ENCODE results near the gene RNPS1.
A peak's percentile ranks its signal among the peaks of the same experiment; 100 is the strongest.

The RNPS1 gene

GRCh38 chr16:2206420-2206779, 61.5 kb downstream of the RNPS1 start:
- H3K4me1 ChIP-seq (ENCODE audit: low read length), result peaks cover 13% of the 10 kb centered on the region
- TF ChIP-seq EZH2phosphoT487 (IDR thresholded peaks at IDR 0.05; ENCODE audit: low read depth) (no peak), CTCF (IDR thresholded peaks at IDR 0.05; ENCODE audit: low read depth, low read length) (no peak)
- peak overlapping the region; percentile 70 for H3K27ac ChIP-seq (ENCODE audit: low read length)
- H3K9ac ChIP-seq (ENCODE audit: low read length), result peak overlapping the region; percentile 78
- peaks cover 15% of the 10 kb centered on the region for H3K36me3 ChIP-seq (replicated peaks; ENCODE audit: low read depth, low read length)
- peaks cover 17% of the 10 kb centered on the region for H3K79me2 ChIP-seq (ENCODE audit: low read length)
- peak overlapping the region; percentile 87 for H3K4me2 ChIP-seq (ENCODE audit: low read length)
- no peaks in the 10 kb centered on the region for H3K9me3 ChIP-seq (ENCODE audit: insufficient read depth, low read length)
- no peak overlapping the region for H2AFZ ChIP-seq (ENCODE audit: low read depth, low read length)
- H3K27me3 ChIP-seq (ENCODE audit: low read depth, low read length), result no peaks in the 10 kb centered on the region
- H3K4me3 ChIP-seq (ENCODE audit: low read length), result peak overlapping the region; percentile 83
- no peaks in the 10 kb centered on the region for H4K20me1 ChIP-seq (ENCODE audit: insufficient read depth, low read length)

- no peak overlapping the region for H2AFZ ChIP-seq (ENCODE audit: low read depth, low read length)
- no peaks in the 10 kb centered on the region for H4K20me1 ChIP-seq (ENCODE audit: insufficient read depth, low read length)
- H3K9me3 ChIP-seq (ENCODE audit: insufficient read depth, low read length), result no peaks in the 10 kb centered on the region
- peaks cover 15% of the 10 kb centered on the region for H3K36me3 ChIP-seq (replicated peaks; ENCODE audit: low read depth, low read length)
- H3K4me3 ChIP-seq (ENCODE audit: low read length), result peak overlapping the region; percentile 83
- H3K4me2 ChIP-seq (ENCODE audit: low read length), result peak overlapping the region; percentile 87
- H3K79me2 ChIP-seq (ENCODE audit: low read length), result peaks cover 17% of the 10 kb centered on the region
- peaks cover 13% of the 10 kb centered on the region for H3K4me1 ChIP-seq (ENCODE audit: low read length)
- H3K27me3 ChIP-seq (ENCODE audit: low read depth, low read length), result no peaks in the 10 kb centered on the region
- H3K27ac ChIP-seq (ENCODE audit: low read length), result peak overlapping the region; percentile 70
- TF ChIP-seq EZH2phosphoT487 (IDR thresholded peaks at IDR 0.05; ENCODE audit: low read depth), result no peak
- TF ChIP-seq CTCF (IDR thresholded peaks at IDR 0.05; ENCODE audit: low read depth, low read length), result no peak
- peak overlapping the region; percentile 78 for H3K9ac ChIP-seq (ENCODE audit: low read length)
These were observed 62.0 kb downstream of the RNPS1 start for GRCh38 chr16:2205967-2206313.

GRCh38 chr16:2205104-2205966, 62.6 kb downstream of the RNPS1 start, which contains the start of gene MLST8:
Gene MLST8, plus strand, starts transcription at chr16:2205454. Its CDS starts 632 bp downstream, at chr16:2206086.
- H3K4me2 ChIP-seq (ENCODE audit: low read length), result peak within 1 kb of the TSS; percentile 90
- peak within 1 kb of the TSS; percentile 70 for H3K27ac ChIP-seq (ENCODE audit: low read length)
- H3K4me1 ChIP-seq (ENCODE audit: low read length), result peaks cover 13% of the 10 kb centered on the region
- no peaks in the 10 kb centered on the region for H3K9me3 ChIP-seq (ENCODE audit: insufficient read depth, low read length)
- no peaks in the 10 kb centered on the region for H4K20me1 ChIP-seq (ENCODE audit: insufficient read depth, low read length)
- H3K36me3 ChIP-seq (replicated peaks; ENCODE audit: low read depth, low read length), result peaks cover 15% of the 10 kb centered on the region
- TF ChIP-seq CTCF (IDR thresholded peaks at IDR 0.05; ENCODE audit: low read depth, low read length) (no peak), EZH2phosphoT487 (IDR thresholded peaks at IDR 0.05; ENCODE audit: low read depth) (no peak)
- peaks cover 17% of the 10 kb centered on the region for H3K79me2 ChIP-seq (ENCODE audit: low read length)
- peak within 1 kb of the TSS; percentile 78 for H3K9ac ChIP-seq (ENCODE audit: low read length)
- 0 out of 2 replicates have a peak, but pooled peaks cover 2% of the 10 kb centered on the region for H3K27me3 ChIP-seq (ENCODE audit: low read depth, low read length)
- peak within 1 kb of the TSS; percentile 49 for H2AFZ ChIP-seq (ENCODE audit: low read depth, low read length)
- H3K4me3 ChIP-seq (ENCODE audit: low read length), result peak within 1 kb of the TSS; percentile 83

- Histone ChIP-seq H3K36me3 (replicated peaks; ENCODE audit: low read depth, low read length) (peaks cover 15% of the 10 kb centered on the region), H3K4me3 (ENCODE audit: low read length) (peak overlapping the region; percentile 83), H3K79me2 (ENCODE audit: low read length) (peaks cover 17% of the 10 kb centered on the region), H2AFZ (ENCODE audit: low read depth, low read length) (peak overlapping the region; percentile 49), H3K27me3 (ENCODE audit: low read depth, low read length) (0 out of 2 replicates have a peak, but pooled peaks cover 6% of the 10 kb centered on the region), H4K20me1 (ENCODE audit: insufficient read depth, low read length) (no peaks in the 10 kb centered on the region), H3K4me1 (ENCODE audit: low read length) (peaks cover 13% of the 10 kb centered on the region), H3K4me2 (ENCODE audit: low read length) (peak overlapping the region; percentile 90), H3K9ac (ENCODE audit: low read length) (peak overlapping the region; percentile 78), H3K9me3 (ENCODE audit: insufficient read depth, low read length) (no peaks in the 10 kb centered on the region), H3K27ac (ENCODE audit: low read length) (peak overlapping the region; percentile 70)
- TF ChIP-seq EZH2phosphoT487 (IDR thresholded peaks at IDR 0.05; ENCODE audit: low read depth) (no peak), CTCF (IDR thresholded peaks at IDR 0.05; ENCODE audit: low read depth, low read length) (no peak)
These were observed 63.4 kb downstream of the RNPS1 start for GRCh38 chr16:2204416-2205103.

Measured in OCI-LY3 (cell line).